Activated T-cell treated with anti-CD3 and anti-CD28 coated beads, Interleukin-2, amount 50 U/mL, for 72 hours (primary cell): ENCODE measurements around the gene ARHGEF10L. TPM values are rescaled to one million over a fixed set of nuclear protein-coding genes. Genes with fewer than 3 reads are reported as not detected.

Experiments
- ATAC-seq, 2 donors: fragments of 150-1000 bp; cut with Tn5 transposase; replicated peaks in 1 of 2; 2 replicates each; pipeline ENCODE4 v1.10.0; 2021; ENCODE audit warnings: moderate library complexity in 2 of 2, mild to moderate bottlenecking in 1 of 2
- DNase-seq, 2 donors: peaks; one replicate each; pipeline ENCODE4 v3.0.0; 2021 to 2022; ENCODE audit warnings: mixed read lengths in 1 of 2
- H3K27ac Mint-ChIP-seq: one replicate; pipeline ENCODE4 v1.8.0; 2022; ENCODE audit warnings: mild to moderate bottlenecking, moderate library complexity, mixed read lengths
- H3K27me3 Mint-ChIP-seq: one replicate; pipeline ENCODE4 v1.8.0; 2022; ENCODE audit warnings: low read depth, mixed read lengths
- H3K36me3 Mint-ChIP-seq, 2 donors: one replicate each; pipeline ENCODE4 v1.8.0; 2022; ENCODE audit warnings: mixed read lengths in 2 of 2, mild to moderate bottlenecking in 1 of 2; ENCODE audit not compliant: insufficient read depth in 2 of 2
- H3K4me1 Mint-ChIP-seq: one replicate; pipeline ENCODE4 v1.8.0; 2022; ENCODE audit warnings: low read depth, mixed read lengths
- H3K4me3 Mint-ChIP-seq, 2 donors: one replicate each; pipeline ENCODE4 v1.8.0; 2022; ENCODE audit warnings: mild to moderate bottlenecking in 2 of 2, mixed read lengths in 2 of 2, moderate library complexity in 2 of 2
- H3K9me3 Mint-ChIP-seq, 2 donors: one replicate each; pipeline ENCODE4 v1.8.0; 2022; ENCODE audit warnings: mixed read lengths in 2 of 2
- total RNA-seq, 2 donors: library from RNA; stranded (reverse); gene quantifications; one replicate each; pipeline ENCODE4 v1.2.3, GENCODE V29; 2022

Gene ARHGEF10L
- total RNA-seq, 2 donors from 2014 or later: not detected

GRCh38 chr1:17513131-17513530 is 26.4 kb upstream of the ARHGEF10L start:
- Mint-ChIP-seq H3K9me3 (no peaks in the 10 kb centered on the region), H3K4me1 (no peaks in the 10 kb centered on the region), H3K27me3 (peaks cover 20% of the 10 kb centered on the region), H3K36me3 (no peaks in the 10 kb centered on the region), H3K27ac (no peak overlapping the region), H3K4me3 (no peak overlapping the region)
- no peak for DNase-seq
- ATAC-seq: no peak

GRCh38 chr1:17514776-17515175 is 24.7 kb upstream of the ARHGEF10L start:
- no peaks in the 10 kb centered on the region for H3K36me3 Mint-ChIP-seq
- H3K4me3 Mint-ChIP-seq: no peak overlapping the region
- no peak overlapping the region for H3K27ac Mint-ChIP-seq
- H3K9me3 Mint-ChIP-seq: no peaks in the 10 kb centered on the region
- peaks cover 22% of the 10 kb centered on the region for H3K27me3 Mint-ChIP-seq
- ATAC-seq (no peak), DNase-seq (no peak)
- no peaks in the 10 kb centered on the region for H3K4me1 Mint-ChIP-seq

GRCh38 chr1:17515902-17516301 is 23.6 kb upstream of the ARHGEF10L start:
- no peak overlapping the region for H3K27ac Mint-ChIP-seq

GRCh38 chr1:17516303-17517214 is 22.9 kb upstream of the ARHGEF10L start:
- no peak overlapping the region for H3K27ac Mint-ChIP-seq
- no peaks in the 10 kb centered on the region for H3K9me3 Mint-ChIP-seq
- no peaks in the 10 kb centered on the region for H3K36me3 Mint-ChIP-seq
- peaks cover 30% of the 10 kb centered on the region for H3K27me3 Mint-ChIP-seq
- no peaks in the 10 kb centered on the region for H3K4me1 Mint-ChIP-seq
- ATAC-seq (no peak), DNase-seq (no peak)
- H3K4me3 Mint-ChIP-seq: no peak overlapping the region

More at GRCh38 chr1:17515902-17516301, 23.6 kb upstream of the ARHGEF10L start:
- Mint-ChIP-seq H3K27me3 (peaks cover 30% of the 10 kb centered on the region), H3K4me1 (no peaks in the 10 kb centered on the region), H3K9me3 (no peaks in the 10 kb centered on the region), H3K36me3 (no peaks in the 10 kb centered on the region), H3K4me3 (no peak overlapping the region)
- ATAC-seq (no peak), DNase-seq (no peak)

- DNase-seq: no peak
- Mint-ChIP-seq H3K36me3 (no peaks in the 10 kb centered on the region), H3K27ac (no peak overlapping the region), H3K9me3 (no peaks in the 10 kb centered on the region), H3K4me1 (no peaks in the 10 kb centered on the region), H3K27me3 (peaks cover 30% of the 10 kb centered on the region), H3K4me3 (no peak overlapping the region)
- ATAC-seq: no peak
Observed at GRCh38 chr1:17520041-17520440, 19.5 kb upstream of the ARHGEF10L start.

- DNase-seq (no peak), ATAC-seq (no peak)
- H3K27ac Mint-ChIP-seq: no peak overlapping the region
Observed at GRCh38 chr1:17520473-17521319, 18.8 kb upstream of the ARHGEF10L start.

GRCh38 chr1:17521946-17522612 is 17.4 kb upstream of the ARHGEF10L start:
- Mint-ChIP-seq H3K9me3 (no peaks in the 10 kb centered on the region), H3K27me3 (peaks cover 21% of the 10 kb centered on the region), H3K36me3 (no peaks in the 10 kb centered on the region), H3K27ac (no peak overlapping the region), H3K4me1 (no peaks in the 10 kb centered on the region), H3K4me3 (no peak overlapping the region)
- no peak for DNase-seq
- no peak for ATAC-seq

More at GRCh38 chr1:17520473-17521319, 18.8 kb upstream of the ARHGEF10L start:
- Mint-ChIP-seq H3K36me3 (no peaks in the 10 kb centered on the region), H3K9me3 (no peaks in the 10 kb centered on the region), H3K4me1 (no peaks in the 10 kb centered on the region), H3K4me3 (no peak overlapping the region), H3K27me3 (peaks cover 25% of the 10 kb centered on the region)

GRCh38 chr1:17523321-17524041 is 16.0 kb upstream of the ARHGEF10L start:
- H3K4me3 Mint-ChIP-seq: no peak overlapping the region

GRCh38 chr1:17524645-17525044 is 14.9 kb upstream of the ARHGEF10L start:
- H3K4me3 Mint-ChIP-seq: no peak overlapping the region
- H3K9me3 Mint-ChIP-seq: no peaks in the 10 kb centered on the region
- no peaks in the 10 kb centered on the region for H3K4me1 Mint-ChIP-seq
- no peak overlapping the region for H3K27ac Mint-ChIP-seq
- H3K27me3 Mint-ChIP-seq: peaks cover 13% of the 10 kb centered on the region
- ATAC-seq: no peak
- no peak for DNase-seq
- H3K36me3 Mint-ChIP-seq: no peaks in the 10 kb centered on the region

More at GRCh38 chr1:17523321-17524041, 16.0 kb upstream of the ARHGEF10L start:
- no peaks in the 10 kb centered on the region for H3K4me1 Mint-ChIP-seq
- no peaks in the 10 kb centered on the region for H3K36me3 Mint-ChIP-seq
- H3K9me3 Mint-ChIP-seq: no peaks in the 10 kb centered on the region
- no peak overlapping the region for H3K27ac Mint-ChIP-seq
- DNase-seq: no peak
- ATAC-seq: no peak
- peaks cover 13% of the 10 kb centered on the region for H3K27me3 Mint-ChIP-seq

- Mint-ChIP-seq H3K4me1 (no peaks in the 10 kb centered on the region), H3K4me3 (no peak overlapping the region), H3K27ac (no peak overlapping the region), H3K27me3 (peaks cover 10% of the 10 kb centered on the region), H3K36me3 (no peaks in the 10 kb centered on the region), H3K9me3 (no peaks in the 10 kb centered on the region)
- no peak for DNase-seq
- no peak for ATAC-seq
Observed at GRCh38 chr1:17525996-17526686, 13.4 kb upstream of the ARHGEF10L start.

- Mint-ChIP-seq H3K4me1 (no peaks in the 10 kb centered on the region), H3K9me3 (no peaks in the 10 kb centered on the region), H3K27ac (no peak overlapping the region), H3K4me3 (no peak overlapping the region), H3K36me3 (no peaks in the 10 kb centered on the region), H3K27me3 (peaks cover 10% of the 10 kb centered on the region)
- ATAC-seq (no peak), DNase-seq (no peak)
Observed at GRCh38 chr1:17527036-17527914, 12.2 kb upstream of the ARHGEF10L start.
